22Rv1 (cell line): ENCODE results near the gene CLSTN2.

Experiments used
- ZFX ChIP-seq: fragments of 450-650 bp; IDR thresholded peaks from 2 replicates; pipeline ENCODE4 v1.6.1; 2017; ENCODE audit warnings: antibody characterized with exemption, borderline replicate concordance
- TF ChIP-seq, protein P1 (sequence below): fragments of 450-650 bp; IDR thresholded peaks from 2 replicates; pipeline ENCODE4 v1.5.1; 2017; ENCODE audit warnings: mild to moderate bottlenecking

DNA sequence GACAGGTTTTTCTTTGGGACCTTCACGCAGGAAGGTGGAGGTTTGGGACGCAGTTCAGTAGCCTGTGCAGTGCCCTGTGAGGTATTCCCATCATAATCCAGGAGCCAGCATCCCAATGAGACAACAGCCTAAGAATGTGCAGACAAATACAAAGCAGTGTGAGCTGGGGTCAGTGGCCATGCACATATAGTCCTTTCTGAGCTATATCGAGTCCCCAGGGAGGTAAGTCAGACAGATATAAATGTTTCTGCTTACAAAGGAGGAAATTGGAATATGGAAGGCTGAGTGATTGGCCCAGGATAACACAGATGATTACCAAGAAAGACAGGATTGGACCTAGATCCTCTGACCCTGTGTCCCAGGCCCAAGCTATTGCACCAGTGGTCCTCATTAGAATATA, 526.3 kb downstream of the CLSTN2 start:
- TF ChIP-seq, protein P1, sequence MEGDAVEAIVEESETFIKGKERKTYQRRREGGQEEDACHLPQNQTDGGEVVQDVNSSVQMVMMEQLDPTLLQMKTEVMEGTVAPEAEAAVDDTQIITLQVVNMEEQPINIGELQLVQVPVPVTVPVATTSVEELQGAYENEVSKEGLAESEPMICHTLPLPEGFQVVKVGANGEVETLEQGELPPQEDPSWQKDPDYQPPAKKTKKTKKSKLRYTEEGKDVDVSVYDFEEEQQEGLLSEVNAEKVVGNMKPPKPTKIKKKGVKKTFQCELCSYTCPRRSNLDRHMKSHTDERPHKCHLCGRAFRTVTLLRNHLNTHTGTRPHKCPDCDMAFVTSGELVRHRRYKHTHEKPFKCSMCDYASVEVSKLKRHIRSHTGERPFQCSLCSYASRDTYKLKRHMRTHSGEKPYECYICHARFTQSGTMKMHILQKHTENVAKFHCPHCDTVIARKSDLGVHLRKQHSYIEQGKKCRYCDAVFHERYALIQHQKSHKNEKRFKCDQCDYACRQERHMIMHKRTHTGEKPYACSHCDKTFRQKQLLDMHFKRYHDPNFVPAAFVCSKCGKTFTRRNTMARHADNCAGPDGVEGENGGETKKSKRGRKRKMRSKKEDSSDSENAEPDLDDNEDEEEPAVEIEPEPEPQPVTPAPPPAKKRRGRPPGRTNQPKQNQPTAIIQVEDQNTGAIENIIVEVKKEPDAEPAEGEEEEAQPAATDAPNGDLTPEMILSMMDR = no peak
- no peak for TF ChIP-seq ZFX
